ENCODE data around the gene TTC7B. TPM values are rescaled to one million over a fixed set of nuclear protein-coding genes. Genes with fewer than 3 reads are reported as not detected.

Gene TTC7B
- total and polyA plus RNA-seq, 7 donors, result 5.5 to 70.9 (median 46.8) TPM

- intact Hi-C loops (cut with DNase I), result no loop called here
- WGBS, 2 donors, result 84 to 92% methylated on average over 10 of the region's 10 CpGs
- DNase-seq, result no peak
- no peak for TF ChIP-seq EP300 (IDR thresholded peaks at IDR 0.05)
- TF ChIP-seq POLR2AphosphoS5 (IDR thresholded peaks at IDR 0.05), result no peak
- TF ChIP-seq CTCF (IDR thresholded peaks at IDR 0.05), result no peak
- no peak for TF ChIP-seq POLR2A (IDR thresholded peaks at IDR 0.05)
- Histone ChIP-seq H3K36me3 (peaks cover 0 to 34% (median 0%) of the 10 kb centered on the region in 4 donors), H3K9me3 (no peaks in the 10 kb centered on the region), H3K27me3 (no peaks in the 10 kb centered on the region), H3K4me3 (no peak overlapping the region), H3K4me1 (no peaks in the 10 kb centered on the region), H3K27ac (no peak overlapping the region)
Measured at GRCh38 chr14:90587918-90588317, 228.3 kb downstream of the TTC7B start.

GRCh38 chr14:90587252-90587910 lies 228.8 kb downstream of the TTC7B start:
- WGBS, 2 donors, result 96% methylated on average over 6 of the region's 6 CpGs
- no peaks in the 10 kb centered on the region for H3K9me3 ChIP-seq
- peaks cover 0 to 32% (median 0%) of the 10 kb centered on the region in 4 donors for H3K36me3 ChIP-seq
- no peak for DNase-seq
- TF ChIP-seq POLR2AphosphoS5 (IDR thresholded peaks at IDR 0.05), result no peak
- no peak for TF ChIP-seq POLR2A (IDR thresholded peaks at IDR 0.05)
- TF ChIP-seq EP300 (IDR thresholded peaks at IDR 0.05), result no peak
- no peak for TF ChIP-seq CTCF (IDR thresholded peaks at IDR 0.05)
- no peaks in the 10 kb centered on the region for H3K27me3 ChIP-seq
- no peaks in the 10 kb centered on the region for H3K4me1 ChIP-seq
- no peak overlapping the region for H3K27ac ChIP-seq
- intact Hi-C loops (cut with DNase I), result no loop called here
- H3K4me3 ChIP-seq, result no peak overlapping the region

GRCh38 chr14:90585106-90585505 lies 231.1 kb downstream of the TTC7B start:
- intact Hi-C loops (cut with DNase I), result no loop called here
- no peaks in the 10 kb centered on the region for H3K9me3 ChIP-seq
- DNase-seq, result no peak
- TF ChIP-seq POLR2AphosphoS5 (IDR thresholded peaks at IDR 0.05) (no peak), EP300 (IDR thresholded peaks at IDR 0.05) (no peak)
- no peak overlapping the region for H3K4me3 ChIP-seq
- H3K36me3 ChIP-seq, result peaks cover 0 to 19% (median 0%) of the 10 kb centered on the region in 4 donors
- WGBS, 2 donors, result 86 to 87% methylated on average over 8 of the region's 8 CpGs
- no peaks in the 10 kb centered on the region for H3K27me3 ChIP-seq
- peaks cover 0 to 16% (median 4%) of the 10 kb centered on the region in 4 donors for H3K4me1 ChIP-seq
- H3K27ac ChIP-seq, result no peak overlapping the region

- Histone ChIP-seq H3K27me3 (no peaks in the 10 kb centered on the region), H3K4me1 (peaks cover 0 to 17% (median 4%) of the 10 kb centered on the region in 4 donors), H3K36me3 (peaks cover 0 to 20% (median 0%) of the 10 kb centered on the region in 4 donors), H3K9me3 (no peaks in the 10 kb centered on the region), H3K27ac (no peak overlapping the region), H3K4me3 (no peak overlapping the region)
- TF ChIP-seq POLR2AphosphoS5 (IDR thresholded peaks at IDR 0.05) (no peak), CTCF (IDR thresholded peaks at IDR 0.05) (no peak), EP300 (IDR thresholded peaks at IDR 0.05) (no peak), POLR2A (IDR thresholded peaks at IDR 0.05) (no peak)
- DNase-seq, result no peak
- intact Hi-C loops (cut with DNase I), result no loop called here
- WGBS, 2 donors, result 93% methylated on average over 12 of the region's 12 CpGs
Measured at GRCh38 chr14:90583916-90584605, 232.2 kb downstream of the TTC7B start.

- TF ChIP-seq EP300 (IDR thresholded peaks at IDR 0.05) (no peak), POLR2AphosphoS5 (IDR thresholded peaks at IDR 0.05) (no peak), CTCF (IDR thresholded peaks at IDR 0.05) (no peak)
- no peaks in the 10 kb centered on the region for H3K27me3 ChIP-seq
- no peak overlapping the region for H3K4me3 ChIP-seq
- intact Hi-C loops (cut with DNase I), result no loop called here
- H3K36me3 ChIP-seq, result peaks cover 0 to 27% (median 0%) of the 10 kb centered on the region in 4 donors
- DNase-seq, result no peak
- H3K9me3 ChIP-seq, result no peaks in the 10 kb centered on the region
- 82 to 92% methylated on average over 4 of the region's 4 CpGs for WGBS, 2 donors
- H3K27ac ChIP-seq, result no peak overlapping the region
- peaks cover 0 to 18% (median 4%) of the 10 kb centered on the region in 4 donors for H3K4me1 ChIP-seq
Measured at GRCh38 chr14:90583427-90583826, 232.8 kb downstream of the TTC7B start.
